ENCODE measurements around the gene MTSS2.

The MTSS2 gene

DNA sequence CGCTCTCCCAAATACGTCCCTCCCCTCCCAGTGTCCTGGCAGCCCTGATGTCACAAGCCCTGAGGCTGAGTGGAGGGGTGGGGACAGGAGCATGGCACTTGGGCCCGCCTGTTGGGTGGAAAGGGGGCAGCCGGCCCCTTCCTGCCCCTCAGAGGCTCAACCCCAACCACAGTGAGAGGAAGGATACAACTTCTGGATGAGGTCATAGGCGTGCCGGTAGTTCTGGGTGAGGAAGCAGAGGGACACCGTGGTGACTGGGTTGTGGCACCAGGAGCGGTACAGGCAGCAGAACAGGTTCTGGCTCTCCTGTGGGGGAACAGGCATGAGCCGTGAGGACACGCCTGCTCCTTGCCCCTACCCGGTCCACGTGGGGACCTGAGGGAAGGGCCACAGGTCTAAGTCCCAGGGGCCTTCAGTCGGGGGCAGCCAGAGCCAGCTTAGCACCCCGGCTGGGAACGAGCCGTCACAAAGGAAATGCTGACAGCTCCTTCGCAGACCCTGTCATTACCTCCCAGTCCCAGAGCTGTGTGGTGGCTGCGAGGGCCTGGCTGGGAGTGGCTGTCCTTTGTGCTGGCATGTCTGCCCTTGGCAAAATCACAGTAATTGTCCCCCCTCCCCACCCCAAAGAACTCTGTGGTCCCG lies 11.2 kb upstream of the MTSS2 start:
- H3K36me3 ChIP-seq (replicated peaks), result no peaks in the 10 kb centered on the region
- no peak for TF ChIP-seq CTCF (IDR thresholded peaks at IDR 0.05; ENCODE audit: low read depth, low read length, missing control alignments)
- H3K27me3 ChIP-seq (replicated peaks), result no peaks in the 10 kb centered on the region
- DNase-seq, result no peak
- no peak overlapping the region for H3K27ac ChIP-seq
- in situ Hi-C loops (cut with HindIII; ENCODE audit: low pct_ligation_motif_present, low sequenced_read_pairs), result no loop called here
- no peak overlapping the region for H3K4me3 ChIP-seq (ENCODE audit: low read depth, low read length)

DNA sequence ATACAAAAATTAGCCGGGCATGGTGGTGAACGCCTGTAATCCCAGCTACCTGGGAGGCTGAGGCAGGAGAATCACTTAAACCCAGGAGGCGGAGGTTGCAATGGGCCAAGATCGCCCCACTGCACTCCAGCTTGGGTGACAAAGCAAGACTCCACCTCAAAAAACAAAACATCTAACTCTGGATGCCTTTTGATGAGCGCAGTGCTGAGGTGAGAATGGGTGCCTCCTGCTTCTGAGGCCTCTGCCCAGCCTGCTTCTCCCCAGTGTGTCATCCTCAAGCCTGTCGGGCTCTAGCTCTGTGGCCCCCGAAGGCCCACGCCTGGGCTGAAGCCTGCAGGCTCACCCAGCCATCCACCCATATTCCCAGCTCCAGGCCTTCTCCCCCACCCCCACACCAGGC lies 10.5 kb upstream of the MTSS2 start:
- no peaks in the 10 kb centered on the region for H3K36me3 ChIP-seq (replicated peaks)
- H3K27ac ChIP-seq, result no peak overlapping the region
- H3K27me3 ChIP-seq (replicated peaks), result no peaks in the 10 kb centered on the region
- DNase-seq, result no peak
- in situ Hi-C loops (cut with HindIII; ENCODE audit: low pct_ligation_motif_present, low sequenced_read_pairs), result no loop called here
- TF ChIP-seq CTCF (IDR thresholded peaks at IDR 0.05; ENCODE audit: low read depth, low read length, missing control alignments), result no peak
- H3K4me3 ChIP-seq (ENCODE audit: low read depth, low read length), result no peak overlapping the region

- DNase-seq, result no peak
- Histone ChIP-seq H3K27ac (no peak overlapping the region), H3K4me3 (ENCODE audit: low read depth, low read length) (no peak overlapping the region), H3K36me3 (replicated peaks) (no peaks in the 10 kb centered on the region), H3K27me3 (replicated peaks) (no peaks in the 10 kb centered on the region)
- in situ Hi-C loops (cut with HindIII; ENCODE audit: low pct_ligation_motif_present, low sequenced_read_pairs), result no loop called here
- TF ChIP-seq CTCF (IDR thresholded peaks at IDR 0.05; ENCODE audit: low read depth, low read length, missing control alignments), result no peak
These were observed 9.6 kb upstream of the MTSS2 start for GRCh38 chr16:70695331-70696070.

GRCh38 chr16:70694868-70695218 lies 9.0 kb upstream of the MTSS2 start:
- Histone ChIP-seq H3K36me3 (replicated peaks) (no peaks in the 10 kb centered on the region), H3K27me3 (replicated peaks) (no peaks in the 10 kb centered on the region), H3K4me3 (ENCODE audit: low read depth, low read length) (no peak overlapping the region), H3K27ac (no peak overlapping the region)
- TF ChIP-seq CTCF (IDR thresholded peaks at IDR 0.05; ENCODE audit: low read depth, low read length, missing control alignments), result no peak
- in situ Hi-C loops (cut with HindIII; ENCODE audit: low pct_ligation_motif_present, low sequenced_read_pairs), result no loop called here
- no peak for DNase-seq

DNA sequence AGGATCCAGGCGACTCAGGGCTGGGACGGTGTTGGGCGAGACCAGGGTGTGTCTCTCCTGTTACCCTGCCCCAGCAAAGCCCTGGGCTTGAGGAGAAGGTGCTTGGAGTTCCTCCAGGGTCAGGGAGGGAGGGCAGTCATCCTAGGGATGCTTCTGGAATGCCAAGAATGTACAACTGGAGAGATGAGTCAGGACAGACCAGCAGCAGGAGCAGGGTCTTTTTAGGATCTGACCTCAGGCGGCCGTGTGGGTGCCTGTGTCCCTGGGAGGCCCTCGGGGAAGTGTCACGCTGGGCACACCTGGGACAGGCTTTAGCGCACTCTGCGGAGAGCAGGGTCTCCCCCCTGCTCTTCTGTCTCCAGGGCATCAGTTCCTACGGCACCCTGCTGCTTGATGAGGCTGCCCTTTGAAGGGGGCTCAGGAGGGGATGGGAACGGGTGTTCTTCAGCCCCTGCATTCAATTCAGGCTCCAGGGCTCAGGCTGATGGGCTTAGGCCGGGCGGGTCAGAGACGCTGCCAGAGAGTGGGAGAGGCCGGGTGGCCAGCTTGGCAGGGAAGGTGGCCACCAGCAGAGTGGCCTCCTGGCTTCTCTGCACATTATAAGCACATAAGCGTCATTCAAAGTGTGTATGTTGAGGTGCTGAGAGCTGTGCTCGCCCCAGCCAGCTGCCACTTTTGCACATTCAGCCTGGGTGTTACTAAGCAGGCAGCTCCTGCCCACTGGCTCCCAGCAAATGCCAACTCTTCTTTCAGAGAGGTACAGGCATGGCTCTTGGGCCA lies 8.4 kb upstream of the MTSS2 start:
- Histone ChIP-seq H3K27ac (no peak overlapping the region), H3K27me3 (replicated peaks) (no peaks in the 10 kb centered on the region), H3K36me3 (replicated peaks) (no peaks in the 10 kb centered on the region), H3K4me3 (ENCODE audit: low read depth, low read length) (no peak overlapping the region)
- in situ Hi-C loops (cut with HindIII; ENCODE audit: low pct_ligation_motif_present, low sequenced_read_pairs), result no loop called here
- DNase-seq, result peak; percentile 44
- no peak for TF ChIP-seq CTCF (IDR thresholded peaks at IDR 0.05; ENCODE audit: low read depth, low read length, missing control alignments)

All from brain microvascular endothelial cell (primary cell).